ENCODE results near the gene CCBE1.

CCBE1 gene

DNA sequence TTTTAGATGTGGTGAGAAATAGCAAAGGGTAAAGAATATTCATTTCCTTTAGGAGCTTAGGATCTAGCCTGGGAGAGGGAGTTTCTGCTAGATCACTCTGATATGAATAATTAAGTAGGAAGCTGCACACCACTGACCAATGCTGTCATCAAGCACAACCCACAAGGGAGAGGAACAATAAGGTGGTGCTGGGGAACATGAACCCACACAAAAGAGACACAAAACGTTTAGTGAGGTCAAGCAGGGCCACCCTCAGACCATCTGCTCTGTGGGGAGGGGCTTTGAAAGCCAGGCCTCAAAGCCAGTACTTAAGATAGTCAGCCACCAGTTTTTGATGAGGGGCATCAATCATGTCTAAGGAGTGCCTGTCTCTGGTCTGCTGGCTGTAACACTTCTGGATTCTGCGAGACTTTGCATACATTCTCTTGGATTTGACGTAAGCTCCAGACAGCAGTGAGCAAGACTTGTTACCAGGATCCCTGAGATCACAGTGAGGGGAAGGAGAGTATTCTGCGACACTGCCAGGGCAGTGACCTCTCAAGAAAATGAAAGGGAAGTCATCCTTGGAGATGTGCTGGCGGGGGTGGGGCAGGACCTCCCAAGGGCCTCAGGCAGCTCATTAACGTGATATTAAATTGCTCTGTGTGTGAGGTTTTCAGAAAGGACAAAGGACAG lies 127.0 kb downstream of the CCBE1 start:
- Histone ChIP-seq H2AFZ (ENCODE audit: insufficient read depth, low read length, poor library complexity) (no peak overlapping the region), H3K27ac (ENCODE audit: low read depth, low read length) (peak overlapping the region; percentile 35), H4K91ac (ENCODE audit: low read depth, low read length) (no peak overlapping the region), H3K79me1 (ENCODE audit: low read length) (no peaks in the 10 kb centered on the region), H2AK5ac (ENCODE audit: low read length) (no peak overlapping the region), H3K36me3 (ENCODE audit: control insufficient read depth in 1 of 2, insufficient read depth in 2 of 2, low read length in 2 of 2) (no peaks in the 10 kb centered on the region), H4K8ac (ENCODE audit: low read depth, low read length) (peak overlapping the region; percentile 11), H3K4ac (ENCODE audit: low read depth, low read length) (no peak overlapping the region), H3K14ac (ENCODE audit: low read length) (no peak overlapping the region), H3K9me3 (ENCODE audit: insufficient read depth, low read depth, low read length) (no peaks in the 10 kb centered on the region), H3K9ac (ENCODE audit: low read length) (no peak overlapping the region), H3K23ac (ENCODE audit: low read length) (no peak overlapping the region), H3K4me1 (ENCODE audit: control insufficient read depth in 1 of 2, insufficient read depth in 2 of 2, low read length in 2 of 2) (peaks cover 8% of the 10 kb centered on the region in 2 experiments), H3K4me2 (ENCODE audit: low read length) (no peak overlapping the region), H2BK12ac (ENCODE audit: low read length) (no peak overlapping the region), H4K12ac (ENCODE audit: low read depth, low read length) (no peak overlapping the region), H2BK120ac (ENCODE audit: insufficient read depth, low read length, poor library complexity) (no peak overlapping the region), H3K27me3 (ENCODE audit: insufficient read depth, low read length) (no peaks in the 10 kb centered on the region), H2BK5ac (ENCODE audit: low read depth, low read length, poor library complexity) (no peak overlapping the region), H3K4me3 (ENCODE audit: low read depth, low read length) (no peak overlapping the region), H3K18ac (ENCODE audit: low read length) (peak overlapping the region; percentile 27), H3K79me2 (ENCODE audit: control insufficient read depth, insufficient read depth, low read length, poor library complexity) (no peaks in the 10 kb centered on the region)
- WGBS (ENCODE audit: extremely low coverage, insufficient coverage, insufficient read length), result no CpG with 5 or more reads among the region's 6 CpGs
- no peak for DNase-seq

DNA sequence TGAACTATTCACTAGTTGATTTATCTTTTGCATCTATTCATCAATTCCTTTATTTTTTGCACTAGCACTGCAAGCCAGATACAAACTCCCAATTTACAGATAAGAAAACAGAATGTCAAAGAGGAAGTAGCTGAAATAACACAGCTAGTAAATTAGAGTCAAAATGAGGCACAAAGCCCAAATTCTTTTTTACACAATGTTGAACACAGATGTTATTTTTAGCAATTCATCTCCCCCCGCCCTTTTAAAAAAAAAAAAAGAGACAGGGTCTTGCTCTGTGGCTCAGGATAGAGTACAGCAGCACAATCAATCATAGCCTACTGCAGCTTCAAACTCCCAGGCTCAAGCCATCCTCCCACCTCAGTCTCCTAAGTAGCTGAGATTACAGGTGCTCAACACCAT lies 127.8 kb downstream of the CCBE1 start:
- Histone ChIP-seq H4K8ac (ENCODE audit: low read depth, low read length) (no peak overlapping the region), H3K9me3 (ENCODE audit: insufficient read depth, low read depth, low read length) (no peaks in the 10 kb centered on the region), H3K79me1 (ENCODE audit: low read length) (no peaks in the 10 kb centered on the region), H2BK5ac (ENCODE audit: low read depth, low read length, poor library complexity) (no peak overlapping the region), H2AK5ac (ENCODE audit: low read length) (no peak overlapping the region), H4K12ac (ENCODE audit: low read depth, low read length) (no peak overlapping the region), H3K4me1 (ENCODE audit: control insufficient read depth in 1 of 2, insufficient read depth in 2 of 2, low read length in 2 of 2) (peaks cover 8% of the 10 kb centered on the region in 2 experiments), H4K91ac (ENCODE audit: low read depth, low read length) (no peak overlapping the region), H3K36me3 (ENCODE audit: control insufficient read depth in 1 of 2, insufficient read depth in 2 of 2, low read length in 2 of 2) (no peaks in the 10 kb centered on the region), H3K23ac (ENCODE audit: low read length) (no peak overlapping the region), H3K14ac (ENCODE audit: low read length) (no peak overlapping the region), H3K79me2 (ENCODE audit: control insufficient read depth, insufficient read depth, low read length, poor library complexity) (no peaks in the 10 kb centered on the region), H2AFZ (ENCODE audit: insufficient read depth, low read length, poor library complexity) (no peak overlapping the region), H2BK12ac (ENCODE audit: low read length) (no peak overlapping the region), H3K27ac (ENCODE audit: low read depth, low read length) (peak overlapping the region; percentile 12), H3K18ac (ENCODE audit: low read length) (no peak overlapping the region), H3K9ac (ENCODE audit: low read length) (no peak overlapping the region), H3K4me3 (ENCODE audit: low read depth, low read length) (no peak overlapping the region), H3K27me3 (ENCODE audit: insufficient read depth, low read length) (no peaks in the 10 kb centered on the region), H2BK120ac (ENCODE audit: insufficient read depth, low read length, poor library complexity) (no peak overlapping the region), H3K4ac (ENCODE audit: low read depth, low read length) (no peak overlapping the region), H3K4me2 (ENCODE audit: low read length) (no peak overlapping the region)
- no peak for DNase-seq
- no CpG with 5 or more reads among the region's 1 CpG for WGBS (ENCODE audit: extremely low coverage, insufficient coverage, insufficient read length)

GRCh38 chr18:59567431-59567830 lies 129.8 kb downstream of the CCBE1 start:
- no CpG with 5 or more reads among the region's 6 CpGs for WGBS (ENCODE audit: extremely low coverage, insufficient coverage, insufficient read length)
- Histone ChIP-seq H4K12ac (ENCODE audit: low read depth, low read length) (no peak overlapping the region), H3K4me1 (ENCODE audit: control insufficient read depth in 1 of 2, insufficient read depth in 2 of 2, low read length in 2 of 2) (peaks cover 8% of the 10 kb centered on the region in 2 experiments), H4K91ac (ENCODE audit: low read depth, low read length) (no peak overlapping the region), H2AK5ac (ENCODE audit: low read length) (no peak overlapping the region), H3K14ac (ENCODE audit: low read length) (no peak overlapping the region), H3K9me3 (ENCODE audit: insufficient read depth, low read depth, low read length) (no peaks in the 10 kb centered on the region), H3K23ac (ENCODE audit: low read length) (no peak overlapping the region), H3K9ac (ENCODE audit: low read length) (peak overlapping the region; percentile 43), H2AFZ (ENCODE audit: insufficient read depth, low read length, poor library complexity) (no peak overlapping the region), H3K79me1 (ENCODE audit: low read length) (no peaks in the 10 kb centered on the region), H4K8ac (ENCODE audit: low read depth, low read length) (no peak overlapping the region), H2BK12ac (ENCODE audit: low read length) (no peak overlapping the region), H3K4me2 (ENCODE audit: low read length) (no peak overlapping the region), H3K27ac (ENCODE audit: low read depth, low read length) (no peak overlapping the region), H3K27me3 (ENCODE audit: insufficient read depth, low read length) (no peaks in the 10 kb centered on the region), H3K18ac (ENCODE audit: low read length) (no peak overlapping the region), H3K4me3 (ENCODE audit: low read depth, low read length) (no peak overlapping the region), H2BK120ac (ENCODE audit: insufficient read depth, low read length, poor library complexity) (no peak overlapping the region), H3K79me2 (ENCODE audit: control insufficient read depth, insufficient read depth, low read length, poor library complexity) (no peaks in the 10 kb centered on the region), H3K4ac (ENCODE audit: low read depth, low read length) (no peak overlapping the region), H2BK5ac (ENCODE audit: low read depth, low read length, poor library complexity) (no peak overlapping the region), H3K36me3 (ENCODE audit: control insufficient read depth in 1 of 2, insufficient read depth in 2 of 2, low read length in 2 of 2) (no peaks in the 10 kb centered on the region)
- no peak for DNase-seq

- no peak overlapping the region for H2BK120ac ChIP-seq (ENCODE audit: insufficient read depth, low read length, poor library complexity)
- H4K12ac ChIP-seq (ENCODE audit: low read depth, low read length), result no peak overlapping the region
- H3K9ac ChIP-seq (ENCODE audit: low read length), result no peak overlapping the region
- no peak overlapping the region for H4K91ac ChIP-seq (ENCODE audit: low read depth, low read length)
- H2AFZ ChIP-seq (ENCODE audit: insufficient read depth, low read length, poor library complexity), result no peak overlapping the region
- H3K4me1 ChIP-seq (ENCODE audit: control insufficient read depth in 1 of 2, insufficient read depth in 2 of 2, low read length in 2 of 2), result peaks cover 8% of the 10 kb centered on the region in 2 experiments
- H3K4me3 ChIP-seq (ENCODE audit: low read depth, low read length), result no peak overlapping the region
- no peaks in the 10 kb centered on the region for H3K9me3 ChIP-seq (ENCODE audit: insufficient read depth, low read depth, low read length)
- WGBS (ENCODE audit: extremely low coverage, insufficient coverage, insufficient read length), result no CpG with 5 or more reads among the region's 4 CpGs
- no peak overlapping the region for H3K18ac ChIP-seq (ENCODE audit: low read length)
- no peak overlapping the region for H2BK5ac ChIP-seq (ENCODE audit: low read depth, low read length, poor library complexity)
- H3K27me3 ChIP-seq (ENCODE audit: insufficient read depth, low read length), result no peaks in the 10 kb centered on the region
- H3K23ac ChIP-seq (ENCODE audit: low read length), result no peak overlapping the region
- H3K79me2 ChIP-seq (ENCODE audit: control insufficient read depth, insufficient read depth, low read length, poor library complexity), result no peaks in the 10 kb centered on the region
- no peak for DNase-seq
- H3K4me2 ChIP-seq (ENCODE audit: low read length), result no peak overlapping the region
- no peak overlapping the region for H4K8ac ChIP-seq (ENCODE audit: low read depth, low read length)
- no peak overlapping the region for H2BK12ac ChIP-seq (ENCODE audit: low read length)
- H3K4ac ChIP-seq (ENCODE audit: low read depth, low read length), result no peak overlapping the region
- H3K27ac ChIP-seq (ENCODE audit: low read depth, low read length), result no peak overlapping the region
- no peaks in the 10 kb centered on the region for H3K79me1 ChIP-seq (ENCODE audit: low read length)
- H2AK5ac ChIP-seq (ENCODE audit: low read length), result no peak overlapping the region
- H3K14ac ChIP-seq (ENCODE audit: low read length), result no peak overlapping the region
- H3K36me3 ChIP-seq (ENCODE audit: control insufficient read depth in 1 of 2, insufficient read depth in 2 of 2, low read length in 2 of 2), result no peaks in the 10 kb centered on the region
These were observed 130.7 kb downstream of the CCBE1 start for GRCh38 chr18:59566533-59566971.
